HL-60 (cell line): ENCODE measurements around the gene COL20A1.

Experiments used
- CTCF ChIP-seq: IDR thresholded peaks from one replicate; pipeline ENCODE4 v1.5.1; 2011; ENCODE audit warnings: low read length, control low read depth, inconsistent platforms; ENCODE audit not compliant: insufficient read depth
- GABPA ChIP-seq: IDR thresholded peaks from 2 replicates; pipeline ENCODE4 v1.6.1; 2012; ENCODE audit warnings: low read depth
- POLR2AphosphoS5 ChIP-seq: IDR thresholded peaks from 2 replicates; pipeline ENCODE4 v1.6.1; 2012; ENCODE audit warnings: low read depth
- SPI1 ChIP-seq: IDR thresholded peaks from 2 replicates; pipeline ENCODE4 v1.6.1; 2012; ENCODE audit warnings: low read depth, mild to moderate bottlenecking, borderline replicate concordance
- TF ChIP-seq, protein P1 (sequence below): IDR thresholded peaks from 2 replicates; pipeline ENCODE4 v1.6.1; 2012; ENCODE audit warnings: low read depth; ENCODE audit not compliant: insufficient replicate concordance

GRCh38 chr20:63359164-63359934, 66.4 kb downstream of the COL20A1 start:
- no peak for TF ChIP-seq CTCF
- no peak for TF ChIP-seq POLR2AphosphoS5
- TF ChIP-seq, protein P1, sequence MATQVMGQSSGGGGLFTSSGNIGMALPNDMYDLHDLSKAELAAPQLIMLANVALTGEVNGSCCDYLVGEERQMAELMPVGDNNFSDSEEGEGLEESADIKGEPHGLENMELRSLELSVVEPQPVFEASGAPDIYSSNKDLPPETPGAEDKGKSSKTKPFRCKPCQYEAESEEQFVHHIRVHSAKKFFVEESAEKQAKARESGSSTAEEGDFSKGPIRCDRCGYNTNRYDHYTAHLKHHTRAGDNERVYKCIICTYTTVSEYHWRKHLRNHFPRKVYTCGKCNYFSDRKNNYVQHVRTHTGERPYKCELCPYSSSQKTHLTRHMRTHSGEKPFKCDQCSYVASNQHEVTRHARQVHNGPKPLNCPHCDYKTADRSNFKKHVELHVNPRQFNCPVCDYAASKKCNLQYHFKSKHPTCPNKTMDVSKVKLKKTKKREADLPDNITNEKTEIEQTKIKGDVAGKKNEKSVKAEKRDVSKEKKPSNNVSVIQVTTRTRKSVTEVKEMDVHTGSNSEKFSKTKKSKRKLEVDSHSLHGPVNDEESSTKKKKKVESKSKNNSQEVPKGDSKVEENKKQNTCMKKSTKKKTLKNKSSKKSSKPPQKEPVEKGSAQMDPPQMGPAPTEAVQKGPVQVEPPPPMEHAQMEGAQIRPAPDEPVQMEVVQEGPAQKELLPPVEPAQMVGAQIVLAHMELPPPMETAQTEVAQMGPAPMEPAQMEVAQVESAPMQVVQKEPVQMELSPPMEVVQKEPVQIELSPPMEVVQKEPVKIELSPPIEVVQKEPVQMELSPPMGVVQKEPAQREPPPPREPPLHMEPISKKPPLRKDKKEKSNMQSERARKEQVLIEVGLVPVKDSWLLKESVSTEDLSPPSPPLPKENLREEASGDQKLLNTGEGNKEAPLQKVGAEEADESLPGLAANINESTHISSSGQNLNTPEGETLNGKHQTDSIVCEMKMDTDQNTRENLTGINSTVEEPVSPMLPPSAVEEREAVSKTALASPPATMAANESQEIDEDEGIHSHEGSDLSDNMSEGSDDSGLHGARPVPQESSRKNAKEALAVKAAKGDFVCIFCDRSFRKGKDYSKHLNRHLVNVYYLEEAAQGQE, result no peak
- no peak for TF ChIP-seq GABPA
- no peak for TF ChIP-seq SPI1
